Duodenal mucosa (tissue), 2 donors: ENCODE data around the gene SLC25A13.

Source experiments
- H3K27ac ChIP-seq: one replicate; pipeline ENCODE4 v1.7.0; 2013; ENCODE audit warnings: low read depth, low read length
- H3K27me3 ChIP-seq, 2 donors: one replicate each; pipeline ENCODE4 v1.7.0; 2013; ENCODE audit warnings: low read length in 2 of 2, control low read depth in 1 of 2; ENCODE audit not compliant: insufficient read depth in 2 of 2, control insufficient read depth in 1 of 2
- H3K36me3 ChIP-seq, 2 donors: one replicate each; pipeline ENCODE4 v1.7.0; 2013; ENCODE audit warnings: low read length in 2 of 2, control low read depth in 1 of 2; ENCODE audit not compliant: insufficient read depth in 2 of 2, control insufficient read depth in 1 of 2
- H3K4me1 ChIP-seq, 2 donors: one replicate each; pipeline ENCODE4 v1.7.0; 2013; ENCODE audit warnings: low read length in 2 of 2, control low read depth in 1 of 2; ENCODE audit not compliant: insufficient read depth in 2 of 2, control insufficient read depth in 1 of 2
- H3K4me3 ChIP-seq, 2 donors: one replicate each; pipeline ENCODE4 v1.7.0; 2013; ENCODE audit warnings: low read length in 2 of 2, low read depth in 1 of 2
- H3K9ac ChIP-seq, 2 donors: one replicate each; pipeline ENCODE4 v1.7.0; 2013; ENCODE audit warnings: low read length in 2 of 2, low read depth in 1 of 2
- H3K9me3 ChIP-seq, 2 donors: one replicate each; pipeline ENCODE4 v1.7.0; 2013; ENCODE audit warnings: low read length in 2 of 2, control low read depth in 1 of 2; ENCODE audit not compliant: control insufficient read depth in 1 of 2

Gene SLC25A13

GRCh38 chr7:96313940-96314339, 8.0 kb downstream of the SLC25A13 start:
- Histone ChIP-seq H3K27ac (no peak overlapping the region), H3K4me1 (peaks cover 4 to 22% of the 10 kb centered on the region in 2 donors)

DNA sequence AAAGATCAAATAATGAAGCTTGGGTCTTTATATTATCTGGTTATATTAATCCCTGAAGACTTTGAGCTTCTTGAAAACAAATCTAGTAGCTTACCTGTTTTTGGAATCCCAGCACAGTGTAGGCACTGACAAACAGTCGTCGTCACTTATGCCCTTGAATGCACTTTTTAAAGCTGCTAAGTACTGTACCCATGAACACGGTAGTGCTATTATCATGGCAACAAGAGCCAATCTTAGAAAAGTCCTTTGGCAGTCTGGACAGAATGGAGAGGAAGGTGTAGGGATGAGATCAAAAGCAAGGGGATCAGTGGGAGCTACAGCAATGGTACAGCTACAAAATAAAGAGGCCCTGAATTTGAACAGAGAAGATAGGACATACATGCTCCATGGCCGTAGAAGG, 9.4 kb downstream of the SLC25A13 start:
- Histone ChIP-seq H3K9me3 (no peaks in the 10 kb centered on the region), H3K4me3 (no peak overlapping the region), H3K36me3 (no peaks in the 10 kb centered on the region), H3K27ac (no peak overlapping the region), H3K9ac (no peak overlapping the region), H3K4me1 (peaks cover 5 to 28% of the 10 kb centered on the region in 2 donors), H3K27me3 (no peaks in the 10 kb centered on the region)

More at GRCh38 chr7:96313940-96314339, 8.0 kb downstream of the SLC25A13 start:
- Histone ChIP-seq H3K4me3 (no peak overlapping the region), H3K36me3 (no peaks in the 10 kb centered on the region), H3K9me3 (no peaks in the 10 kb centered on the region), H3K9ac (no peak overlapping the region), H3K27me3 (no peaks in the 10 kb centered on the region)

DNA sequence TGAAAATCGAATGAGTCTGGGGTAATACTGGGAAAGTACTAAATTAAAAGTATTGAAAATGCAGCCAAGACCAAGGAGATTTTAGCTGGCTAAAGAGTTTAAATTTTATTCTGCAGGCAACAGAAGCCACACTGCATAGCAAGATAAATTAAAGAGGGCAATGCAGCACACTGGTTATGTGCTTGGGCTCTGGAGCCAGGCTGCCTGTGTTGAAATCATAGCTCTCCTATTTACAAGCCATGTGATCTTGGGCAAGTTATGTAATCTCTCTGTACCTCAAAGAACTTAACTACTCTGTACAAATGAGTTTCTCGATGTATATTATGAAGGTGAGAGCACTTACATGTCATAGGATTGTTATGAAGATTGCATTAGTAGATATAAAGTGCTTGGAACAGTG, 9.9 kb downstream of the SLC25A13 start:
- no peaks in the 10 kb centered on the region for H3K27me3 ChIP-seq
- H3K36me3 ChIP-seq, result no peaks in the 10 kb centered on the region
- H3K27ac ChIP-seq, result no peak overlapping the region
- H3K4me1 ChIP-seq, result peaks cover 5 to 28% of the 10 kb centered on the region in 2 donors
- no peak overlapping the region for H3K4me3 ChIP-seq
- H3K9me3 ChIP-seq, result no peaks in the 10 kb centered on the region
- H3K9ac ChIP-seq, result no peak overlapping the region

GRCh38 chr7:96310110-96310509, 11.8 kb downstream of the SLC25A13 start:
- no peak overlapping the region for H3K4me3 ChIP-seq
- H3K27ac ChIP-seq, result no peak overlapping the region
- H3K36me3 ChIP-seq, result no peaks in the 10 kb centered on the region
- H3K9ac ChIP-seq, result no peak overlapping the region
- H3K9me3 ChIP-seq, result no peaks in the 10 kb centered on the region
- peaks cover 12 to 42% of the 10 kb centered on the region in 2 donors for H3K4me1 ChIP-seq
- H3K27me3 ChIP-seq, result no peaks in the 10 kb centered on the region

DNA sequence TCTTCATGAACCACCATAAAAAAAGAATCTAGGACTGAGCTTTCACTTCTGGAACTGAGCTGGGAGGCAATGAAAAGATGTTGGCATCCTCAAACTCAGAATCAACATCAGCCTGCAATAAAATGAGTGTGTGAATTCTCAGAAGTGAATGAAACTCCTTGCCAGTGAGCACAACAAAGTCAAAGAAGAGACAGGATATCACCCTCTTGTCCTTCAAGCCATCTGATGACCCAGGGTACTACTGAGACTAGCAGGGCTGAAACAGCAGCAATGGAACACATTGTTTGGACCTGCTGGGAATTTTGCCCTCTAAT, 13.0 kb downstream of the SLC25A13 start:
- peaks cover 12 to 45% of the 10 kb centered on the region in 2 donors for H3K4me1 ChIP-seq
- no peaks in the 10 kb centered on the region for H3K36me3 ChIP-seq
- H3K27me3 ChIP-seq, result no peaks in the 10 kb centered on the region
- H3K27ac ChIP-seq, result no peak overlapping the region
- H3K9me3 ChIP-seq, result no peaks in the 10 kb centered on the region
- H3K9ac ChIP-seq, result no peak overlapping the region
- H3K4me3 ChIP-seq, result no peak overlapping the region

DNA sequence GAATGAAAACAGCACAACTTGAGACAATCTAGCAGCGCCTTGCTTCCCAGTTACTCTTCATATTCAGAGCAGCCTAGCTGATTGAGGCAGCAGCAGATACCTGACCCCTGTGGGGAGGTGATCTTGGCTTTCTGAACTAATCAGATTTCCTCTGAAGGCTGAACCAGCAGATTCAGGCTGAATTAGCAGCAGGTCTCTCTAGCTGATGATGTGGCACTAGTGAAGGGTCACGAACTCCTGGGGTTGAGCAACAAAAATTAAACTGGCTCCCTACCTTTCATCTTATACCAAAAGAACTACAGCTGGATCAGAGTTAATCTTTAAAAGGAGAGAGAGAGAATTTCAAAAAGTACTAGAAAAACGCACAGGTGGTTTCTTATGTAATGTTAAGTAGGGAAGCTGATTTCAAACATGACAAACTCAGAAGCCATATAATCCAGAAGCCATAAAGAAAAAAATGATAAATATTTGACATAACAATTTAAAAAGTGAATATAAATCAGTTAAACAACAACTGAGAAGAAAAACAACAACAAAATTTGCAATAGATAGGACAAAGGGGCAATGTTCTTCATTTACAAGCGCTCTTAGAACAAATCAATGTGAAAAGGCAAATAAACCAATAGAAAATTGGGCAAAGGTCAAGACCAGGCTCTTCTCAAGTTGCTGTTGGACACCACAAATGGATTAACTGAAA, 13.5 kb downstream of the SLC25A13 start:
- Histone ChIP-seq H3K27me3 (no peaks in the 10 kb centered on the region), H3K27ac (no peak overlapping the region), H3K9ac (no peak overlapping the region), H3K4me1 (peaks cover 15 to 50% of the 10 kb centered on the region in 2 donors), H3K36me3 (no peaks in the 10 kb centered on the region), H3K9me3 (no peaks in the 10 kb centered on the region), H3K4me3 (no peak overlapping the region)

GRCh38 chr7:96306385-96307125, 15.3 kb downstream of the SLC25A13 start:
- H3K36me3 ChIP-seq, result no peaks in the 10 kb centered on the region
- H3K4me3 ChIP-seq, result no peak overlapping the region
- no peak overlapping the region for H3K27ac ChIP-seq
- H3K27me3 ChIP-seq, result no peaks in the 10 kb centered on the region
- H3K9me3 ChIP-seq, result no peaks in the 10 kb centered on the region
- no peak overlapping the region for H3K9ac ChIP-seq
- H3K4me1 ChIP-seq, result peaks cover 17 to 51% of the 10 kb centered on the region in 2 donors

DNA sequence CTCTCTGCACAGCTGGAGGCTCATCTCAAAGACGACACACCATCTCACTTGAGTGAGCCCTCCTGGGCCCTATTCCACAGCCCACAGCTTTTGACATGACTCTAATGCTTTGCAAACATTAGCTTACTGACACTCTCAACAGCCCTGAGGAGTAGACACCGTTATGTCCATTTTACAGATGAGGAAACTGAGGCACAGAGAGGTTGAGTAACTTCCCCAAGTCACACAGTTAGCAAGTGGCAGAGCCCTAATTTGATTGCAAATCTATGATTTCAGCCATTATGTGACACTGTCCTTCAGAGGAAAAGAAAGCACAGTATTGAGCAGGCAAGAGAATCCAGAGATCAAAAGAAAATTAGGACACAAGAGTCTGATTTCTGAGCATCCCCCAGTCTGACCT, 16.0 kb downstream of the SLC25A13 start:
- peaks cover 17 to 46% of the 10 kb centered on the region in 2 donors for H3K4me1 ChIP-seq
- H3K9me3 ChIP-seq, result no peaks in the 10 kb centered on the region
- H3K9ac ChIP-seq, result no peak overlapping the region

DNA sequence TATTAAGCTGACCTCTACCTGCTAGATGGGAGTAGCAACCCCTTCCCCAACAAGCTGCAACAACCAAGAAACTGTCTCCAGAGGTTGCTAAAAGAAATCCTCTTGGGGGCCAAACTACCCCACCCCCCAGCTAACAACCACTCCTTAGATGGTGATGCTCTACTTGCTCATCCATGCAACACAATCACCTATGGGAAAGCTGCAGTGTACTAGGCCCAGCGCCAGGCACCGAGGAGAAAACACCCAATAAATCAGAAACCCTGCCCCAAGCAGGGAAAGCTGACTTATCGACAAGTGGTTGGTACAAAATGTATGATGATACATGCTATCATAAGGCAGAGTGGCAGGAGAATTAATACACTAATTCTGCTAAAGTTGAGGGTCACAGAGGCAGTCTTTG, 17.3 kb downstream of the SLC25A13 start:
- Histone ChIP-seq H3K4me3 (no peak overlapping the region), H3K9me3 (no peaks in the 10 kb centered on the region), H3K27me3 (no peaks in the 10 kb centered on the region), H3K4me1 (peaks cover 17 to 38% of the 10 kb centered on the region in 2 donors), H3K9ac (no peak overlapping the region), H3K27ac (no peak overlapping the region), H3K36me3 (peaks cover 0 to under 1% of the 10 kb centered on the region in 2 donors)

More for the DNA sequence above, 16.0 kb downstream of the SLC25A13 start:
- H3K36me3 ChIP-seq, result no peaks in the 10 kb centered on the region
- no peak overlapping the region for H3K4me3 ChIP-seq
- H3K27ac ChIP-seq, result no peak overlapping the region
- no peaks in the 10 kb centered on the region for H3K27me3 ChIP-seq

DNA sequence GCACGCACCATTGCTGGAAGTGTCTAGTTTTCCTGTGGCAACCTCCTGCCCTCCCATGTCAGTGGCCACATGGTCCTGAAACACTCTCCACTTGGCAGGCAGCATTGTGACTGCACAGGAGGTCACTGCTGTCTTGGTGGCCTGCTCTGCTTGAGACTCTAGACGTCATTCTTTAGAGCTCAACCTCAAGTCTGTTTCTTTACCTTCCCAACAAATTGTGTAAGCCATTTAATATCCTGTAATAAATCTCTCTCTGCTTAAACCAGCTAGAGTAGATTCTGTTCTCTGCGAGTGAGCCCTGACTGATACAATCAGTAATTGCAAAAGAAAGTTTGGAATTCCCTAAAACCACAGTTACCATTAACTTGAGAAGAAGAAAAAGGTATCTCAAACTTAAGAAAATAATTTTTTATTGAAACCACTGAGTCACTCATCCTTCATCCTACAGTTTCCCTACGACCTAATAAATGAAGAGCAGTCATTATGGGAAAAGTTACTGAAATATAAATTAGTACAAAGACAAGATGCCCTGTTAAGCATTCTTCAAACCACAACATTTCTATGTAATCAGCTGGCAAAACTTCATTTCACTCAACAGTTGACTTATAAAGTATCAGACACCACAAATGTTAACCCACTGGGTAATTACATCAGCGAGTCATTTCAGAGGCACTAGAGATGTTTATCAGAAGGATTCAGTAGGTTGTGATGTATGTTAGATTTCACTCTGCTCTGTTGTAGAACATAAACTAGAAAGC, 18.0 kb downstream of the SLC25A13 start:
- H3K36me3 ChIP-seq, result peaks cover 0 to 3% of the 10 kb centered on the region in 2 donors
- no peaks in the 10 kb centered on the region for H3K9me3 ChIP-seq
- H3K4me3 ChIP-seq, result peak overlapping the region in 1 of 2 donors; percentile 12
- peaks cover 16 to 31% of the 10 kb centered on the region in 2 donors for H3K4me1 ChIP-seq
- H3K9ac ChIP-seq, result no peak overlapping the region
- no peaks in the 10 kb centered on the region for H3K27me3 ChIP-seq
- H3K27ac ChIP-seq, result no peak overlapping the region
